Right renal cortex interstitium (tissue), 3 donors: ENCODE data around the gene LCE1F. TPM values are rescaled to one million over a fixed set of nuclear protein-coding genes. Genes with fewer than 3 reads are reported as not detected.

Source experiments
- DNase-seq, 3 donors: peaks; one replicate each; pipeline ENCODE4 v3.0.0-alpha.2; 2013; ENCODE audit warnings: low read depth in 3 of 3, low spot score in 2 of 3
- polyA plus RNA-seq, 3 donors: library from polyadenylated mRNA; unstranded; fragments of 120-200 nt; gene quantifications; one replicate each; pipeline ENCODE4 v1.2.1, GENCODE V29; 2013; ENCODE audit not compliant: insufficient read length in 3 of 3

The LCE1F gene
- not detected for polyA plus RNA-seq

GRCh38 chr1:152774875-152775274, at the start of gene LCE1F:
Gene LCE1F (plus strand): TSS chr1:152775140. CDS start chr1:152776372, 1,232 bp downstream.
- no peak for DNase-seq

- DNase-seq, result no peak
These were observed 49.7 kb upstream of the LCE1F start for GRCh38 chr1:152725261-152725660.

GRCh38 chr1:152728986-152729385, 46.0 kb upstream of the LCE1F start:
- DNase-seq, result no peak

GRCh38 chr1:152735648-152736047, 39.3 kb upstream of the LCE1F start:
- DNase-seq, result no peak

GRCh38 chr1:152737997-152738396, 36.9 kb upstream of the LCE1F start:
- no peak for DNase-seq

GRCh38 chr1:152739841-152740240, 35.1 kb upstream of the LCE1F start:
- no peak for DNase-seq

GRCh38 chr1:152741656-152742055, 33.3 kb upstream of the LCE1F start:
- DNase-seq, result no peak

GRCh38 chr1:152743371-152744145, 31.4 kb upstream of the LCE1F start:
- no peak for DNase-seq

GRCh38 chr1:152745289-152745704, 29.6 kb upstream of the LCE1F start:
- DNase-seq, result no peak

- no peak for DNase-seq
These were observed 29.0 kb upstream of the LCE1F start for GRCh38 chr1:152745765-152746444.

GRCh38 chr1:152747831-152748230, 27.1 kb upstream of the LCE1F start:
- no peak for DNase-seq

GRCh38 chr1:152752225-152752624, 22.7 kb upstream of the LCE1F start:
- no peak for DNase-seq

GRCh38 chr1:152753586-152753985, 21.4 kb upstream of the LCE1F start:
- DNase-seq, result no peak

- DNase-seq, result no peak
These were observed 18.1 kb upstream of the LCE1F start for GRCh38 chr1:152756872-152757271.

- DNase-seq, result no peak
These were observed 17.2 kb upstream of the LCE1F start, which contains the start of gene KPRP for GRCh38 chr1:152757747-152758146. Gene KPRP (plus strand): TSS chr1:152758025. CDS start chr1:152759589, 1,564 bp downstream.

GRCh38 chr1:152758636-152759035, 16.3 kb upstream of the LCE1F start:
- no peak for DNase-seq

GRCh38 chr1:152759453-152760173, 15.3 kb upstream of the LCE1F start:
- no peak for DNase-seq

GRCh38 chr1:152760551-152761190, 14.3 kb upstream of the LCE1F start:
- no peak for DNase-seq

- no peak for DNase-seq
These were observed 13.2 kb upstream of the LCE1F start for GRCh38 chr1:152761609-152762213.

GRCh38 chr1:152768847-152769533, 6.0 kb upstream of the LCE1F start:
- no peak for DNase-seq
